CD4-positive, alpha-beta T cell treated with Interleukin-17A for 4 hours (primary cell): ENCODE measurements around the gene APPBP2.
"Not testable (repeated sequence)": the region's sequence is repeated elsewhere in the genome, so short reads cannot be mapped to it uniquely, and the experiment has no call there.

Source experiments
- DNase-seq: peaks from one replicate; pipeline ENCODE4 v3.0.0-alpha.2; 2020; ENCODE audit warnings: mixed read lengths

Gene APPBP2

GRCh38 chr17:60428491-60428890 is 97.6 kb downstream of the APPBP2 start:
- not testable (repeated sequence) for DNase-seq

- no peak for DNase-seq
Measured at GRCh38 chr17:60426596-60426995, 99.4 kb downstream of the APPBP2 start.

GRCh38 chr17:60425626-60426025 is 100.4 kb downstream of the APPBP2 start:
- no peak for DNase-seq

GRCh38 chr17:60423865-60424264 is 102.2 kb downstream of the APPBP2 start:
- DNase-seq = no peak

- DNase-seq = no peak
Measured at GRCh38 chr17:60422162-60422665, 103.8 kb downstream of the APPBP2 start, which contains the start of gene CHCT1. Gene CHCT1 (plus strand): TSS chr17:60422489. CDS start chr17:60422593, 104 bp downstream.

GRCh38 chr17:60421273-60422161 is 104.5 kb downstream of the APPBP2 start:
- DNase-seq = peak; percentile 80

GRCh38 chr17:60419875-60420274 is 106.2 kb downstream of the APPBP2 start:
- DNase-seq = not testable (repeated sequence)

GRCh38 chr17:60419003-60419402 is 107.0 kb downstream of the APPBP2 start:
- DNase-seq = not testable (repeated sequence)

GRCh38 chr17:60416368-60416925 is 109.6 kb downstream of the APPBP2 start:
- no peak for DNase-seq

GRCh38 chr17:60415146-60415545 is 110.9 kb downstream of the APPBP2 start:
- no peak for DNase-seq

GRCh38 chr17:60412701-60413100 is 113.3 kb downstream of the APPBP2 start:
- no peak for DNase-seq

- no peak for DNase-seq
Measured at GRCh38 chr17:60410001-60410400, 116.0 kb downstream of the APPBP2 start.

GRCh38 chr17:60406887-60407286 is 119.2 kb downstream of the APPBP2 start:
- DNase-seq = no peak

- no peak for DNase-seq
Measured at GRCh38 chr17:60403962-60404361, 122.1 kb downstream of the APPBP2 start.

GRCh38 chr17:60403523-60403810 is 122.6 kb downstream of the APPBP2 start:
- no peak for DNase-seq

GRCh38 chr17:60401819-60402218 is 124.2 kb downstream of the APPBP2 start:
- no peak for DNase-seq

- DNase-seq = no peak
Measured at GRCh38 chr17:60398227-60398959, 127.6 kb downstream of the APPBP2 start.

GRCh38 chr17:60396412-60396811 is 129.6 kb downstream of the APPBP2 start:
- no peak for DNase-seq

GRCh38 chr17:60395508-60396065 is 130.5 kb downstream of the APPBP2 start:
- no peak for DNase-seq

- DNase-seq = no peak
Measured at GRCh38 chr17:60393840-60394723, 132.0 kb downstream of the APPBP2 start.
